ENCODE data around the gene ASB2.

Gene ASB2

GRCh38 chr14:93943052-93943451, 33.3 kb downstream of the ASB2 start:
- no peak for TF ChIP-seq CTCF (IDR thresholded peaks at IDR 0.05; ENCODE audit: borderline replicate concordance, insufficient read depth, low read depth, low read length)

GRCh38 chr14:93941293-93941910, 35.0 kb downstream of the ASB2 start:
- H3K4me3 ChIP-seq (ENCODE audit: low read depth, low read length): no peak overlapping the region
- TF ChIP-seq CTCF (IDR thresholded peaks at IDR 0.05; ENCODE audit: borderline replicate concordance, insufficient read depth, low read depth, low read length): no peak

More at GRCh38 chr14:93943052-93943451, 33.3 kb downstream of the ASB2 start:
- no peak overlapping the region for H3K4me3 ChIP-seq (ENCODE audit: low read depth, low read length)

GRCh38 chr14:93940437-93940836, 35.9 kb downstream of the ASB2 start:
- no peak overlapping the region for H3K4me3 ChIP-seq (ENCODE audit: low read depth, low read length)
- no peak for TF ChIP-seq CTCF (IDR thresholded peaks at IDR 0.05; ENCODE audit: borderline replicate concordance, insufficient read depth, low read depth, low read length)

GRCh38 chr14:93939304-93940229, 36.8 kb downstream of the ASB2 start:
- peak; percentile 89 for TF ChIP-seq CTCF (IDR thresholded peaks at IDR 0.05; ENCODE audit: borderline replicate concordance, insufficient read depth, low read depth, low read length)

GRCh38 chr14:93938751-93939303, 37.5 kb downstream of the ASB2 start:
- TF ChIP-seq CTCF (IDR thresholded peaks at IDR 0.05; ENCODE audit: borderline replicate concordance, insufficient read depth, low read depth, low read length): no peak
- H3K4me3 ChIP-seq (ENCODE audit: low read depth, low read length): no peak overlapping the region

More at GRCh38 chr14:93939304-93940229, 36.8 kb downstream of the ASB2 start:
- H3K4me3 ChIP-seq (ENCODE audit: low read depth, low read length): peak overlapping the region; percentile 2

- no peak overlapping the region for H3K4me3 ChIP-seq (ENCODE audit: low read depth, low read length)
- TF ChIP-seq CTCF (IDR thresholded peaks at IDR 0.05; ENCODE audit: borderline replicate concordance, insufficient read depth, low read depth, low read length): no peak
Measured at GRCh38 chr14:93937519-93937918, 38.9 kb downstream of the ASB2 start.

Data from GM12875 (cell line).